GM21786 (cell line): ENCODE data around the gene OSBP2.
"Not testable (repeated sequence)": the region's sequence is repeated elsewhere in the genome, so short reads cannot be mapped to it uniquely, and the experiment has no call there.

ENCODE experiments used
- ATAC-seq: cut with Tn5 transposase; IDR thresholded peaks from one replicate; pipeline ENCODE4 v1.9.1; 2021; ENCODE audit not compliant: unreplicated experiment

Gene OSBP2

DNA sequence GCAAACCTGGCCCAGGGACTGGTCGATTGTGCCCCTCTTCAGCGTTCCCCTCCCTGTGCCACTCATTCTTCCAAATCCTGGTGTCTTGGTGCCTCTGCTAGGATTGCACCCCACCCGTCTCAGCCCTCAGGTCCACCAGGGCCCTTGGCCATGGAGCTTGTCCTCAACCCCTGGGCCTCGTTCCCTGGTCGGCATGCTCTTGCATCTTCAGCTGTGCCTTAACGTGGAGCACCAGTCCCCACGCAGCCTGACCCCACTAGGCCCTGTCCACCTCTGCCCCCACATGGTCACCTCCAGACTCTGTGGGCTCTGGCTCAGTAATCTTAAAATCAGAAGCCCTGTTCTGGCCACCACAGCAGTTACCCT is 61.1 kb downstream of the OSBP2 start:
- no peak for ATAC-seq

GRCh38 chr22:30763815-30764673 is 69.4 kb downstream of the OSBP2 start:
- ATAC-seq = no peak

GRCh38 chr22:30767661-30768060 is 73.0 kb downstream of the OSBP2 start:
- ATAC-seq = no peak

DNA sequence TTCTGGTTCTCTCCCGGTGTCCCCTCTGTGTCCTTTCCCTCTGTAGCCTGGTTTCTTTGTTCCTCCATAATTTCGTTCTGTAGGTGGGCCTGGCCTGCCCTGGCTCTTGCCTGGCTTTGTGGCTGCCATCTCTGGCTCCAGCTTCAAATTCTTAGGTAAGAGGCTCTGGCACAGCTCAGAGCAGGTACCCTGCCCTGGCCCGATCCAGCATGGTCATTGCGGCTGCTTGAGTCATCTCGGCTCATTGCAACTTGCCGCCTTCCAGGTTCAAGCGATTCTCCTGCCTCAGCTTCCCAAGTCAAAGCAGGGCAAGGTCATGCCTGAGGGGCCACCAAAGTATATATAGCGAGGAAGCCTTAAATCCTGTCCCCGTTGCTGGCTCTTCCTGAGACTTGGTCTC is 76.0 kb downstream of the OSBP2 start:
- ATAC-seq = no peak

DNA sequence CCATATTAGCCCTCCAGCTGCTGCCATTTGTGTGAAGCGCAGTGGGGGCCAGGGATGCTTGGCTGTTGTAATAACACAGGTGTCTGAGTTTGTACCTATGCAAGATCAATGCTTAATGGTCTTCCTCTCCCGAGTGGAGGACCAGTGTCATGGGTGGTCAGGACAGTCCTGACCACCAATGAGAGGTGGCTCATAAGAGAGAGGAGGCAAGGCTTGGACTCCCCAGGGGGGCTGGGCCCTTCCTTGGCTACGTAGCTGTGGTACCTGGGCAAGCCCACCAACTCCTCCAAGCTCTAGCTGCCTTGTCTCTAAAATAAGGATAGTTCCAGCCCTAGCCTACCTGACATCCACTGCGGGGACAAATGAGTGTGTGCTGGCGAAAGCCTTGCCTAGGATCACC is 79.2 kb downstream of the OSBP2 start:
- no peak for ATAC-seq

DNA sequence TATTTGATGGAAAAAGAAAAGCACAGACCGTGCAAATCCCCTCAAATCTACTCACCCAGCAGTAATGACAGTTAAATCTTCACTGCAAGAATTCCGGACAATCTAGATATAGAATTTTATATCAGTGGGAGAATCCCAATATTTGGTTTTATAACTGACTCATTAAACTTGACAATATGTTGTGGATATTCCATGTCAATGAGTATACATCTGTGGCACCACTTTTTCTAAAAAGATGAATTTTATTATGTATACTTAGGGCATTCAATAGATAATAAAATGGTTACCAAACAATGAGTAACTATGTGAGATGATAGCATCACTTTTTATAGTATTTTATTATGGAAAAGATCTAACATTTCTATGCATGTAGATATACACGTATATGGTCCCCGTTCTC is 79.9 kb downstream of the OSBP2 start:
- no peak for ATAC-seq

DNA sequence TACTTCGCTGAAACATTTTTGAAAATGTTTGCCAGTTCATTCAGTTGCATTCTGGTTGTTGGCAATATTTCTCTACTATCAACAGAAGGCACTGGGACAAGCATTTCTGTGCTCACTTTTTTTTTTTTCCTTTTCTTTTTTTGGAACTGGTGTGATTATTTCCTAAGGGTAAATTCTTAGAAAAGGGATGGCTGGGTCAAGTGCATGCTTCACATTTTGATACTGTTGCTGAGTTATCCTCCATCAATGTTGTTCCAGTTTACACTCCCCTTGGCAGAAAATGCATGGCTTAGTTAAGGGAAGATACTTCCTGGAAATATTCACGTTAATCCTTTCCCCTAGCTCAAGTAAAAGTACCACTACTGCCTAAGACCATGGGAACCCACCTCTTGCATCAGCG is 81.8 kb downstream of the OSBP2 start:
- ATAC-seq = no peak

- not testable (repeated sequence) for ATAC-seq
Measured at GRCh38 chr22:30777146-30777545, 82.5 kb downstream of the OSBP2 start.

- ATAC-seq = no peak
Measured at GRCh38 chr22:30777587-30777986, 82.9 kb downstream of the OSBP2 start.

DNA sequence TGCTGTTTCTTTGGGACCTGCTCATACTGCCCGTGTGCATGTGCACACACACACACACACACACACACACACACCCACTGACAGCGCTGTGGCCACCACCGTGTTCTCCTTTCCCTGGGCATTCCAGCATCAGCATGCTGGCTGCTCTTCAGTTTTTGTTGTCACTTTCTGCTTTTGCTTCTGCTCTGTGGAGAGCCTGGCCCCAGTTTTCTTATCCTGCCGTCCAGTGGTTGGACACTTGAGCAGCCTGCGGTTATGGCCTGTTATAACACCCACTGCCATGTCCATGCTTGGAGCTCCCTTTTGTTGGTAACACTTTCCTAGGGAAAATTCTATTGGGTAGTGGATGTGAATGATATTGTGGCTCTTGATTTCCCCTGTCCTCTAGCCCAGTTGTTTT is 83.6 kb downstream of the OSBP2 start:
- no peak for ATAC-seq

- ATAC-seq = no peak
Measured at GRCh38 chr22:30780026-30780425, 85.4 kb downstream of the OSBP2 start.

- no peak for ATAC-seq
Measured at GRCh38 chr22:30781271-30781875, 86.7 kb downstream of the OSBP2 start.

GRCh38 chr22:30782613-30783012 is 87.9 kb downstream of the OSBP2 start:
- no peak for ATAC-seq

DNA sequence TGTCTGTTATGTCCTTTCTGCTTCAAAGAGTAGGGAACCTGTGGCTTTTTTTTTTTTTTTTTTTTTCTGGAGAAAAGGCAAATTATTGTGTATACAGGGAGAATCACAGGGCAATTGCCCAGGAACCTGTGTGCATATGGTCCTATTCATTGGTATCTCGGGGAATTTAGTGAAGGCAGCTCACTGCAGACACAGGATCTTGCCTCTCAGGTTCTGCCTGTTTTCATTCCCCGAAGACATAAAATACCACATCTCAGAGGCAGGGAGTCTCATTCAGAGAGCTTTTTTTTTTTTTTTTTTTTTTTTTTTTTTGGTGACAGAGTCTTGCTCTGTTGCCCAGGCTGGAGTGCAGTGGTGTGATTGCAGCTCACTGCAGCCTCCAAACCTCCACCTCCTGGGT is 88.3 kb downstream of the OSBP2 start:
- no peak for ATAC-seq

GRCh38 chr22:30785527-30785926 is 90.9 kb downstream of the OSBP2 start:
- no peak for ATAC-seq

- no peak for ATAC-seq
Measured at GRCh38 chr22:30790366-30790765, 95.7 kb downstream of the OSBP2 start.

DNA sequence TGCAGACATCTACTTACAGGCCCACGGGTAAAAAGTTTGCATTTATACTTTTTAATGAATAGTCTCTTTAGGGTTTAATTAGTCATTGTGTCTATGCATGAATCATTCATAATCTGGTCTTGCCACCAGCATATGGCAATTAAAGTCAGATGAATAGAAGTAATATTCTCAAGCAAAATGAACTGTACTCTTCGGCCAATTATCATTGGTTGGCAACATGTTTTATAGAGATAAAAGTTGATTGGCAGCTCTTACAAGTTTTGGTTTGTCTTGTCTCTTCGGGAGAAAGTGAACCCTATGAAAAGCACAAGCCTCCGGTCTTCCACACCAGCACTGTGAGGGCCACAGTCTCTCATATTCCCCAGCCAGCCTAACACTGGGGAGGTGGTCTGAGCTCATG is 97.8 kb downstream of the OSBP2 start:
- ATAC-seq = no peak

GRCh38 chr22:30795118-30795517 is 100.4 kb downstream of the OSBP2 start:
- no peak for ATAC-seq

GRCh38 chr22:30801695-30802094 is 107.0 kb downstream of the OSBP2 start:
- no peak for ATAC-seq

- no peak for ATAC-seq
Measured at GRCh38 chr22:30802202-30803166, 107.8 kb downstream of the OSBP2 start.

- ATAC-seq = no peak
Measured at GRCh38 chr22:30803679-30804078, 109.0 kb downstream of the OSBP2 start.

- ATAC-seq = no peak
Measured at GRCh38 chr22:30804626-30805025, 110.0 kb downstream of the OSBP2 start.
